Smooth muscle cell (in vitro differentiated cells): ENCODE results near the gene NOC4L. TPM values are rescaled to one million over a fixed set of nuclear protein-coding genes. Genes with fewer than 3 reads are reported as not detected.

ENCODE experiments used
- DNase-seq: peaks from one replicate; lab custom pipeline; 2025; ENCODE audit not compliant: unreplicated experiment; lab: John Stamatoyannopoulos, UW
- H2AFZ ChIP-seq: fragments of 200-600 bp; sonication (generic); 2 replicates; pipeline ENCODE4 v1.6.0; 2016; ENCODE audit warnings: antibody characterized with exemption, low read depth, mild to moderate bottlenecking
- H3F3A ChIP-seq: fragments of 200-600 bp; sonication (generic); 2 replicates; pipeline ENCODE4 v1.6.0; 2017; ENCODE audit warnings: antibody characterized with exemption, low read depth
- H3K27ac ChIP-seq: fragments of 200-600 bp; sonication (generic); 2 replicates; pipeline ENCODE4 v1.5.1; 2016; ENCODE audit warnings: low read depth, mild to moderate bottlenecking
- H3K27me3 ChIP-seq: fragments of 200-600 bp; sonication (generic); 2 replicates; pipeline ENCODE4 v1.6.1; 2016; ENCODE audit warnings: low read depth, mild to moderate bottlenecking
- H3K36me3 ChIP-seq: fragments of 200-600 bp; sonication (generic); 2 replicates; pipeline ENCODE4 v1.5.1; 2016; ENCODE audit warnings: low read depth
- H3K4me1 ChIP-seq: fragments of 200-600 bp; sonication (generic); 2 replicates; pipeline ENCODE4 v1.5.1; 2016; ENCODE audit warnings: low read depth
- H3K4me2 ChIP-seq: fragments of 200-600 bp; sonication (generic); 2 replicates; pipeline ENCODE4 v1.6.0; 2016; ENCODE audit warnings: mild to moderate bottlenecking
- H3K4me3 ChIP-seq: fragments of 200-600 bp; sonication (generic); 2 replicates; pipeline ENCODE4 v1.5.1; 2016; ENCODE audit warnings: mild to moderate bottlenecking
- H3K79me2 ChIP-seq: fragments of 200-600 bp; sonication (generic); 2 replicates; pipeline ENCODE4 v1.6.0; 2016; ENCODE audit warnings: low read depth, mild to moderate bottlenecking
- H3K9ac ChIP-seq: fragments of 200-600 bp; sonication (generic); 2 replicates; pipeline ENCODE4 v1.6.0; 2016; ENCODE audit warnings: low read depth
- H3K9me3 ChIP-seq: fragments of 200-600 bp; sonication (generic); replicated peaks from 2 replicates; pipeline ENCODE4 v1.5.1; 2016; ENCODE audit warnings: low read depth
- H4K20me1 ChIP-seq: fragments of 200-600 bp; sonication (generic); 2 replicates; pipeline ENCODE4 v1.6.0; 2016; ENCODE audit warnings: low read depth
- CTCF ChIP-seq: fragments of 200-600 bp; sonication (generic); IDR thresholded peaks from 2 replicates; pipeline ENCODE4 v1.5.1; 2017; ENCODE audit warnings: borderline replicate concordance, mild to moderate bottlenecking, antibody characterized with exemption; ENCODE audit not compliant: insufficient read depth, poor library complexity, severe bottlenecking
- WGBS: methylation state at CpG from one replicate; pipeline ENCODE4 v1.1.7; 2016; ENCODE audit warnings: low lambda C conversion rate; 5-methylcytosine and 5-hydroxymethylcytosine counted together
- polyA plus RNA-seq: library from polyadenylated mRNA; unstranded; fragments of >200 nt; fragmentation: Nextera tagmentation; extraction: Ambion mirVana; gene quantifications from 2 replicates; pipeline ENCODE4 v1.2.1, GENCODE V29; 2016
- total RNA-seq: library from RNA; depleted of rRNA; stranded (reverse); fragments of >200 nt; gene quantifications from 2 replicates; pipeline ENCODE4 v1.2.3, GENCODE V29; 2014

The NOC4L gene
- total and polyA plus RNA-seq, 2 experiments from 2014 or later = 9.8 to 39.9 TPM

GRCh38 chr12:132166093-132166492 is 21.8 kb downstream of the NOC4L start:
- Histone ChIP-seq H3K9ac (no peak overlapping the region), H4K20me1 (no peaks in the 10 kb centered on the region), H3K36me3 (no peaks in the 10 kb centered on the region), H3K4me1 (no peaks in the 10 kb centered on the region), H2AFZ (no peak overlapping the region), H3K4me3 (no peak overlapping the region), H3K79me2 (no peaks in the 10 kb centered on the region), H3K9me3 (no peaks in the 10 kb centered on the region), H3K27ac (no peak overlapping the region), H3K27me3 (peaks cover 6% of the 10 kb centered on the region), H3F3A (no peaks in the 10 kb centered on the region), H3K4me2 (no peak overlapping the region)
- no peak for DNase-seq
- no peak for TF ChIP-seq CTCF
- WGBS = 94% methylated on average over 2 of the region's 2 CpGs

GRCh38 chr12:132166801-132167591 is 22.7 kb downstream of the NOC4L start:
- Histone ChIP-seq H3K9ac (no peak overlapping the region), H3K36me3 (no peaks in the 10 kb centered on the region), H3K9me3 (no peaks in the 10 kb centered on the region), H3K4me3 (no peak overlapping the region), H3F3A (no peaks in the 10 kb centered on the region), H3K4me1 (no peaks in the 10 kb centered on the region), H3K27ac (no peak overlapping the region), H4K20me1 (no peaks in the 10 kb centered on the region), H3K4me2 (no peak overlapping the region), H3K79me2 (no peaks in the 10 kb centered on the region), H2AFZ (no peak overlapping the region), H3K27me3 (peaks cover 12% of the 10 kb centered on the region)
- no peak for DNase-seq
- TF ChIP-seq CTCF = no peak
- 94% methylated on average over 10 of the region's 10 CpGs for WGBS

GRCh38 chr12:132167611-132168310 is 23.5 kb downstream of the NOC4L start:
- Histone ChIP-seq H3K9ac (no peak overlapping the region), H3K4me1 (no peaks in the 10 kb centered on the region), H3K4me2 (no peak overlapping the region), H3K27ac (no peak overlapping the region), H3K4me3 (no peak overlapping the region), H3K9me3 (no peaks in the 10 kb centered on the region), H3K36me3 (no peaks in the 10 kb centered on the region), H3K27me3 (peaks cover 12% of the 10 kb centered on the region), H2AFZ (no peak overlapping the region), H3F3A (no peaks in the 10 kb centered on the region), H3K79me2 (no peaks in the 10 kb centered on the region), H4K20me1 (no peaks in the 10 kb centered on the region)
- no peak for DNase-seq
- WGBS = 86% methylated on average over 30 of the region's 30 CpGs
- no peak for TF ChIP-seq CTCF
